ENCODE data around the gene CACNB4. TPM values are rescaled to one million over a fixed set of nuclear protein-coding genes. Genes with fewer than 3 reads are reported as not detected.
A peak's percentile ranks its signal among the peaks of the same experiment; 100 is the strongest.

The CACNB4 gene
- total RNA-seq, 2 experiments from 2014 or later: 0.14 to 0.20 TPM

DNA sequence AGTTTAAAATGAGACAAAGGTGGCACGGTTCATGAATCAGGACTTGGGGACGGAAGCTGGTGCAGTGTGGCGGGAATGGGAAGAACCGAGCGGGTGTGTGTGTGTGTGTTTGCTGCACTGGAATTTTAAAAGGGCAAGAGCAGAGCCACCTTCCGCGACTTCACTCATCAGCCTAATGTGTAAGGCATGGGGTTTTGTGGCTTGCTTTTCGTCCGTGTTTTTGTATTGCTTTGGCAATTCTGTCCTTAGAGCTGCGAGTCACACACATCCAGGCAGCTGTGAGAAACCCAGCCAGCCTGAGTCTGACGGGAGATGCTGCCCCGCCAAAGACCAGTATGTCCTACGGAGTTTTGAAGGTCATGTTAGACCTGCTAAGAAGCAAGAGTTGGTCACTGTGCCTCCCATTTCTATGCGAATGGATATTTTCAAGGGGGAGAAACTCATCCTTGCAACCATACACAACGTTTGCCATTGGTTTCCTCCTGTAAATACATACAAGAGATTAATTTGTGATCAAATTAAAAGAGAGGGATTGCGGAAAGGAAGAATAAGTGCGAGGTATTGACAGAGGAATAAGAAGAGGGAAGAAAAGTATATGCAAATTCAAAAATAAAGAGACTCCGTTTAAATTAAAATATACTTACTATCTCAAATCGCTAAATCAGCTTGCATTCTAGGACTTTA lies 665 bp upstream of the CACNB4 start:
- peak in 1 of 14 experiments; percentile 7 for DNase-seq

DNA sequence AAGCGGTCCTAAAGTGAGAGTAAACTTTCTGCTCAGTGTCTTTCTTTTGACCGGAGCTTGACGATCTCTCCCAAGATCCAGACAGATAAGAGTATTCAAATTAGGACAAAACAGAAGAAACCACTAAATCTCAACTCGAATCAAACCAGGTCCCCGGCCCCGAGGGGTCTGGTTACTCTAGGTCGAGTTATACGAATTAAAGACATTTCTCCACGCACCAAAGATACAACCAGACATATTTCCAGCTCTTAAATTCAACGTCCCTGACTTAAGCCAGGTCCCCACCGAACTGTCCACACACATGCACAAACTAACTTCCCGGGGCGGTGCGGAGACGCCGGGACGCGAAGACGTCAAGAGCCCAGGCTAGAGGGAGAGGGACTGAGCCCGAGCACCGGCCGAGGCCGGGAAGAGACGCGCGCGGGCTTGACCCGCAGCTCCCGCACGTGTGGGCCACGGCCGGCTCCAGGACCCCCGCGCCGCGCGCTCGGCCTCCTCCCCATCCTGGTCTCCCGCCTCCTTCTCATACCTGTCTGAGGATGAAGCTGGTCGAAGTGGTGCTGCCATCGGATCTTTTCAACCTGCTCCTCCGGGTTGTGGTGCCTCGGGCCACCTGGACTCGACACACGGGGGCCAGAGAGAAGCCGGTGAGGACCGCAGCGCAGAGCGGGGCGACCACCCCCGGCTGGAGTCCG lies 896 bp downstream of the CACNB4 start:
- H3K27ac ChIP-seq (ENCODE audit: low read depth in 1 of 2, low read length in 2 of 2): no peak overlapping the region
- H3K4me1 ChIP-seq (ENCODE audit: insufficient read depth, low read length): peaks cover 25% of the 10 kb centered on the region
- CTCF ChIA-PET: no interaction called here

More for the DNA sequence above, 665 bp upstream of the CACNB4 start:
- peak overlapping the region; percentile 50 for H3K4me3 ChIP-seq (ENCODE audit: low read length)
- ChIA-PET POLR2A (no interaction called here), CTCF (no interaction called here)
- Mint-ChIP-seq H3K4me3 (peak overlapping the region; percentile 83), H3K9me3 (no peaks in the 10 kb centered on the region), H3K4me1 (ENCODE audit: low read depth) (peaks cover 17% of the 10 kb centered on the region), H3K27me3 (peaks cover 64% of the 10 kb centered on the region), H3K36me3 (ENCODE audit: low read depth) (no peaks in the 10 kb centered on the region), H3K27ac (no peak overlapping the region)
- H3K27ac ChIP-seq (ENCODE audit: low read depth in 1 of 2, low read length in 2 of 2): no peak overlapping the region
- H3K4me1 ChIP-seq (ENCODE audit: insufficient read depth, low read length): peaks cover 25% of the 10 kb centered on the region
- TF ChIP-seq CTCF (IDR thresholded peaks at IDR 0.05): no peak
- intact Hi-C loops (cut with DNase I, micrococcal nuclease): no loop called here
- no peak for ATAC-seq (ENCODE audit: poor library complexity)
- H3K27me3 ChIP-seq (ENCODE audit: control insufficient read depth in 1 of 2, insufficient read depth in 2 of 2, low read length in 2 of 2): peaks cover 44 to 60% of the 10 kb centered on the region in 2 experiments
- no peaks in the 10 kb centered on the region for H3K9me3 ChIP-seq (ENCODE audit: control insufficient read depth in 1 of 2, insufficient read depth in 1 of 2, low read length in 2 of 2)
- H3K36me3 ChIP-seq (ENCODE audit: insufficient read depth, low read length): no peaks in the 10 kb centered on the region

DNA sequence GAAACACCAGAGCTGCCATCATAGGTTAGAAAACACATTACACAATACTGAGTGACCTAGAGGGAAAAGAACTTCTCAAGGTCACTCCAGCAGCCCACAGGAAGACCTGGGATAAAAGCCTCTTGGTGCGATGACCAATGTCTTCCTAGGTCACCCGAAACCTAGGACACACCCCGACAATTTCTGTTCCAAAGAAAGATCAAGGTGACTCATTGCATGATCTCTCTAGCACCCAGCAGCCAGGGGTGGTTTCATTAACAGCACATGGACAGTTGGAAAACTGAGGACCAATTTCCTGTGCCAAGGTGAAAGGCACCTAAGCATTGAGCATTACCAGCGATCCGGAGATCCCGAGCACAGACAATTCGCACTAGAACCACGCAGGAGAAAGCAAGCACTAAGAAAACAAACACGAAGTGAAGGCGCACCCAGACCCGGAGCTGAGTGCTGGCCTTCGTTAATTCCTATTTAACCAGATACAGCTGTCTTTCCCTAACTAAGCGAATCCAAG lies 1.5 kb downstream of the CACNB4 start:
- no peak for TF ChIP-seq CTCF (IDR thresholded peaks at IDR 0.05)
- Mint-ChIP-seq H3K27me3 (peaks cover 59% of the 10 kb centered on the region), H3K9me3 (no peaks in the 10 kb centered on the region), H3K27ac (no peak overlapping the region), H3K4me3 (peak overlapping the region; percentile 73), H3K36me3 (ENCODE audit: low read depth) (no peaks in the 10 kb centered on the region), H3K4me1 (ENCODE audit: low read depth) (peaks cover 17% of the 10 kb centered on the region)
- H3K4me3 ChIP-seq (ENCODE audit: low read length): no peak overlapping the region
- CTCF ChIA-PET: no interaction called here
- no peaks in the 10 kb centered on the region for H3K9me3 ChIP-seq (ENCODE audit: control insufficient read depth in 1 of 2, insufficient read depth in 1 of 2, low read length in 2 of 2)
- H3K27me3 ChIP-seq (ENCODE audit: control insufficient read depth in 1 of 2, insufficient read depth in 2 of 2, low read length in 2 of 2): peaks cover 51 to 56% of the 10 kb centered on the region in 2 experiments
- POLR2A ChIA-PET: interaction anchor here (0.9 kb wide), 1 partner anchor 78 kb away, joined by 3 read pairs; the partner anchor contains the start of gene STAM2
- peaks cover 25% of the 10 kb centered on the region for H3K4me1 ChIP-seq (ENCODE audit: insufficient read depth, low read length)
- H3K27ac ChIP-seq (ENCODE audit: low read depth in 1 of 2, low read length in 2 of 2): no peak overlapping the region
- intact Hi-C loops (cut with DNase I, micrococcal nuclease): no loop called here
- DNase-seq (no peak), ATAC-seq (ENCODE audit: poor library complexity) (no peak)
- no peaks in the 10 kb centered on the region for H3K36me3 ChIP-seq (ENCODE audit: insufficient read depth, low read length)

More for the DNA sequence above, 896 bp downstream of the CACNB4 start:
- DNase-seq (peak in 2 of 14 experiments; percentile 12 to 13), ATAC-seq (ENCODE audit: poor library complexity) (no peak)
- peaks cover 52 to 60% of the 10 kb centered on the region in 2 experiments for H3K27me3 ChIP-seq (ENCODE audit: control insufficient read depth in 1 of 2, insufficient read depth in 2 of 2, low read length in 2 of 2)
- H3K9me3 ChIP-seq (ENCODE audit: control insufficient read depth in 1 of 2, insufficient read depth in 1 of 2, low read length in 2 of 2): no peaks in the 10 kb centered on the region
- intact Hi-C loops (cut with DNase I, micrococcal nuclease): no loop called here
- peak overlapping the region; percentile 73 for H3K4me3 Mint-ChIP-seq
- no peak for TF ChIP-seq CTCF (IDR thresholded peaks at IDR 0.05)
- no peaks in the 10 kb centered on the region for H3K36me3 ChIP-seq (ENCODE audit: insufficient read depth, low read length)
- no peaks in the 10 kb centered on the region for H3K36me3 Mint-ChIP-seq (ENCODE audit: low read depth)
- no peaks in the 10 kb centered on the region for H3K9me3 Mint-ChIP-seq
- no peak overlapping the region for H3K27ac Mint-ChIP-seq
- H3K4me3 ChIP-seq (ENCODE audit: low read length): peak overlapping the region; percentile 50
- H3K4me1 Mint-ChIP-seq (ENCODE audit: low read depth): peaks cover 17% of the 10 kb centered on the region
- POLR2A ChIA-PET: interaction anchor here (0.9 kb wide), 1 partner anchor 77 kb away, joined by 3 read pairs; the partner anchor contains the start of gene STAM2
- peaks cover 64% of the 10 kb centered on the region for H3K27me3 Mint-ChIP-seq

Data from CD4-positive, alpha-beta T cell (primary cell).